HUDEP-2 (cell line): ENCODE results near the gene MORC1.
A peak's percentile ranks its signal among the peaks of the same experiment; 100 is the strongest.
"Not testable (repeated sequence)": the region's sequence is repeated elsewhere in the genome, so short reads cannot be mapped to it uniquely, and the experiment has no call there.

Experiments
- DNase-seq, 76 experiments: peaks; one replicate each; lab custom pipeline; 2025; ENCODE audit not compliant: unreplicated experiment in 76 of 76; lab: John Stamatoyannopoulos, UW

The MORC1 gene

GRCh38 chr3:109112946-109113760, 4.8 kb downstream of the MORC1 start:
- DNase-seq = no peak

- DNase-seq = no peak
Observed at GRCh38 chr3:109109574-109109973, 8.4 kb downstream of the MORC1 start.

GRCh38 chr3:109098079-109098644, 19.8 kb downstream of the MORC1 start:
- DNase-seq = peak in 1 of 76 experiments; percentile 2

GRCh38 chr3:109095166-109095565, 22.8 kb downstream of the MORC1 start:
- no peak for DNase-seq

- DNase-seq = no peak
Observed at GRCh38 chr3:109093561-109093960, 24.4 kb downstream of the MORC1 start.

GRCh38 chr3:109091846-109092245, 26.1 kb downstream of the MORC1 start:
- DNase-seq = no peak

- no peak for DNase-seq
Observed at GRCh38 chr3:109089265-109089664, 28.7 kb downstream of the MORC1 start.

GRCh38 chr3:109081746-109082510, 36.0 kb downstream of the MORC1 start:
- DNase-seq = peak in 22 of 76 experiments; percentile 0 to 36 (median 16)

GRCh38 chr3:109080090-109080489, 37.8 kb downstream of the MORC1 start:
- not testable (repeated sequence) for DNase-seq

GRCh38 chr3:109073116-109073515, 44.8 kb downstream of the MORC1 start:
- DNase-seq = peak in 6 of 76 experiments; percentile 4 to 40 (median 11)

GRCh38 chr3:109072194-109072593, 45.7 kb downstream of the MORC1 start:
- DNase-seq = peak in 4 of 76 experiments; percentile 2 to 22 (median 9)

- DNase-seq = peak in 48 of 76 experiments; percentile 1 to 81 (median 27)
Observed at GRCh38 chr3:109071350-109072142, 46.4 kb downstream of the MORC1 start.

- DNase-seq = no peak
Observed at GRCh38 chr3:109070211-109070610, 47.7 kb downstream of the MORC1 start.

GRCh38 chr3:109066864-109067263, 51.1 kb downstream of the MORC1 start:
- no peak for DNase-seq

GRCh38 chr3:109059264-109059663, 58.7 kb downstream of the MORC1 start:
- DNase-seq = no peak

- no peak for DNase-seq
Observed at GRCh38 chr3:109057616-109058015, 60.3 kb downstream of the MORC1 start.

GRCh38 chr3:109057056-109057455, 60.9 kb downstream of the MORC1 start:
- DNase-seq = peak in 1 of 76 experiments; percentile 3

GRCh38 chr3:109050591-109051167, 67.3 kb downstream of the MORC1 start:
- DNase-seq = peak in 25 of 76 experiments; percentile 1 to 55 (median 9)

GRCh38 chr3:109047366-109047765, 70.6 kb downstream of the MORC1 start:
- no peak for DNase-seq
